Measurements from ENCODE around the gene IER2. TPM values are rescaled to one million over a fixed set of nuclear protein-coding genes. Genes with fewer than 3 reads are reported as not detected.
A peak's percentile ranks its signal among the peaks of the same experiment; 100 is the strongest.
"Not testable (repeated sequence)": the region's sequence is repeated elsewhere in the genome, so short reads cannot be mapped to it uniquely, and the experiment has no call there.

IER2 gene
- total RNA-seq, 2 experiments from 2014 or later = 64.3 to 79.5 TPM

DNA sequence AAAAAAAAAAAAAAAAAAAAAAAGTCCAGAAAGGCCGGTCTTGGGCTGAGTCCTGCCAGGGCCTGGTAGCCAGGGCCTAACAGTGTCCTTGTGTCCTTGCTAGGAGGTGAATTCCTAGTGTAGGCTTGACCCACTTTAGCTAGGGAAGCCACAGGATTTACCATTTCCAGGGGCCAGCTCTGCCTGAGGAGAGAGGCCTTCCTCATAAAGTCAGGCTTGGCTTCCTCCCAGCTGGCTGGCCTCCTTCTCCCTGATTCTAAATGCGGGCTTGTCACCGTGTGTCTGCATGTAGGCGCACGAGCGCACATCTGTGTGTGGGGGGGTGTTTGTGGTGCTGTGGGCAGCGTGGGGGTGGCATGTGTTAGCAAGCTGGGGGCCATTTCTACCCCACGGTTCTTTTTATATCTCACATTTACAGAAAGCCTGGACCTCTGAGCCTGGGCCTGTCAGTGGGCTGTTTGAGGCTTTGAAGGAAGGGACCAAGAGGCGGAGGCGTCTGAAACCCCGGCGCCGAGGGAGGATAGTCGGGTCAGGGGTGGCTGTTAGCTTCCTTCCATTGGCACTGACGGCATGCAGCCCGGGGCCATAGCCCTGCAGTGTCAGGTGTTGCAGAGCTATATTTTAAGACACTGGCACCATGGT, 31.7 kb downstream of the IER2 start:
- BruUV-seq (replicated peaks) = no TSS peak

DNA sequence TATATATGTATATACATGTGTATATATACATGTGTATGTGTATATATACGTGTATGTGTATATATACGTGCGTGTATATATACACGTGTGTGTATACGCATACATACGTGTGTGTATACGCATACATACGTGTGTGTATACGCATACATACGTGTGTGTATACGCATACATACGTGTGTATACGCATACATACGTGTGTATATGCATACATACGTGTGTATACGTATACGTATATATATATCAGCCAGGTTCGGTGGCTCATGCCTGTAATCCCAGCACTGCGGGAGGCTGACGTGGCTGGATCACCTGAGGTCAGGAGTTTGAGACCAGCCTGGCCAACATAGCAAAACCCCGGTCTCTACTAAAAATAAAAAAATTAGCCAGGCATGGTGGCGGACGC, 34.7 kb downstream of the IER2 start:
- H3K79me2 ChIP-seq (ENCODE audit: insufficient read depth, low read depth, low read length); BruUV-seq (replicated peaks); CTCF ChIA-PET (ENCODE audit: unreplicated experiment); H3K9me3 ChIP-seq (ENCODE audit: low read length); H3K27ac ChIP-seq (ENCODE audit: low read depth, low read length, poor library complexity, severe bottlenecking); intact Hi-C loops (cut with micrococcal nuclease; ENCODE audit: unreplicated experiment); H4K20me1 ChIP-seq (ENCODE audit: insufficient read depth, low read length); H3K36me3 ChIP-seq (ENCODE audit: insufficient read depth, low read length); H3K4me2 ChIP-seq (ENCODE audit: low read length); H2AFZ ChIP-seq (ENCODE audit: low read length); H3K4me3 ChIP-seq (ENCODE audit: low read depth, low read length, poor library complexity, severe bottlenecking); DNase-seq (ENCODE audit: low spot score); POLR2A ChIA-PET; H3K9me2 ChIP-seq (ENCODE audit: insufficient read depth, low read length): not testable (repeated sequence)
- H3K4me1 ChIP-seq (ENCODE audit: insufficient read depth, low read length, poor library complexity, severe bottlenecking) = peaks cover 36% of the 10 kb centered on the region

More for the DNA sequence above, 31.7 kb downstream of the IER2 start:
- POLR2A ChIA-PET = interaction anchor here (0.6 to 2.2 kb wide), 7 partner anchors 11 to 571 kb away, joined by 3 to 18 read pairs (median 4); partner anchors contain the start of gene ZNF791
- no peaks in the 10 kb centered on the region for H4K20me1 ChIP-seq (ENCODE audit: insufficient read depth, low read length)
- H3K4me1 ChIP-seq (ENCODE audit: insufficient read depth, low read length, poor library complexity, severe bottlenecking) = peaks cover 35% of the 10 kb centered on the region
- peak overlapping the region; percentile 86 for H2AFZ ChIP-seq (ENCODE audit: low read length)
- intact Hi-C loops (cut with micrococcal nuclease; ENCODE audit: unreplicated experiment) = no loop called here
- H3K4me2 ChIP-seq (ENCODE audit: low read length) = peak overlapping the region; percentile 48
- CTCF ChIA-PET (ENCODE audit: unreplicated experiment) = interaction anchor here (0.6 to 1.1 kb wide), 3 partner anchors 29 to 822 kb away, joined by 3 to 4 read pairs (median 3); no protein-coding TSS in a partner anchor
- no peaks in the 10 kb centered on the region for H3K79me2 ChIP-seq (ENCODE audit: insufficient read depth, low read depth, low read length)
- DNase-seq (ENCODE audit: low spot score) = peak; percentile 55
- TF ChIP-seq EZH2phosphoT487 (IDR thresholded peaks at IDR 0.05; ENCODE audit: borderline replicate concordance, low read depth, low read length) (no peak), CTCF (conservative IDR thresholded peaks at IDR 0.05; ENCODE audit: low read length) (no peak)
- H3K27ac ChIP-seq (ENCODE audit: low read depth, low read length, poor library complexity, severe bottlenecking) = peak overlapping the region; percentile 21
- H3K9me2 ChIP-seq (ENCODE audit: insufficient read depth, low read length) = no peaks in the 10 kb centered on the region
- no peaks in the 10 kb centered on the region for H3K9me3 ChIP-seq (ENCODE audit: low read length)
- H3K4me3 ChIP-seq (ENCODE audit: low read depth, low read length, poor library complexity, severe bottlenecking) = no peak overlapping the region
- H3K36me3 ChIP-seq (ENCODE audit: insufficient read depth, low read length) = no peaks in the 10 kb centered on the region

DNA sequence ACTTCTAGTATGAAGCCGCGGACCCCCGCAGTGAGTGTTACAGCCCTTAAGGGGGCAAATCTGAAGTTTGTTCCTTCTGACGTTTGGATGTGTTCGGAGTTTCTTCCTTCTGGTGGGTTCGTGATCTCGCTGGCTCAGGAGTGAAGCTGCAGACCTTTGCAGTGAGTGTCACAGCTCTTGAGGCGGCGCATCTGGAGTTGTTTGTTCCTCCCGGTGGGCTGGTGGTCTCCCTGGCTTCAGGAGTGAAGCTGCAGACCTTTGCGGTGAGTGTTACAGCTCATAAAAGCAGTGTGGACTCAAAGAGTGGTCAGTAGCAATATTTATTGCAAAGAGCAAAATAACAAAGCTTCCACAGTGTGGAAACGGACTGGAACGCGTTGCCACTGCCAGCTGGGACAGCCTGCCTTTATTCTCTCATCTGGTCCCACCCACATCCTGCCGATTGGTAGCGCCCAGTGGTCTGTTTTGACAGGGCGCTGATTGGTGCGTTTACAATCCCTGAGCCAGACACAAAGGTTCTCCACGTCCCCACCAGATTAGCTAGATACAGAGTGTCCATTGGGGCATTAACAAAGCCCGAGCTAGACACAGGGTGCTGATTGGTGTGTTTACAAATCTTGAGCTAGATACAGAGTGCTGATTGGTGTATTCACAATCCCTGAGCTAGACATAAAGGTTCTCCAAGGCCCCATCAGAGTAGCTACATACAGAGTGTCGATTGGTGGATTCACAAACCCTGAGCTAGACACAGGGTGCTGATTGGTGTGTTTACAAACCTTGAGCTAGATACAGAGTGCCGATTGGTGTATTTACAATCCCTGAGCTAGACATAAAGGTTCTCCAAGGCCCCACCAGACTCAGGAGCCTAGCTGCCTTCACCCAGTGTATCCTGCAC, 35.8 kb downstream of the IER2 start:
- BruUV-seq (replicated peaks); H3K79me2 ChIP-seq (ENCODE audit: insufficient read depth, low read depth, low read length); H3K9me3 ChIP-seq (ENCODE audit: low read length); DNase-seq (ENCODE audit: low spot score); intact Hi-C loops (cut with micrococcal nuclease; ENCODE audit: unreplicated experiment); H3K27ac ChIP-seq (ENCODE audit: low read depth, low read length, poor library complexity, severe bottlenecking); H3K9me2 ChIP-seq (ENCODE audit: insufficient read depth, low read length); H2AFZ ChIP-seq (ENCODE audit: low read length); H3K36me3 ChIP-seq (ENCODE audit: insufficient read depth, low read length); H4K20me1 ChIP-seq (ENCODE audit: insufficient read depth, low read length); H3K4me2 ChIP-seq (ENCODE audit: low read length); H3K4me3 ChIP-seq (ENCODE audit: low read depth, low read length, poor library complexity, severe bottlenecking): not testable (repeated sequence)
- H3K4me1 ChIP-seq (ENCODE audit: insufficient read depth, low read length, poor library complexity, severe bottlenecking) = peaks cover 25% of the 10 kb centered on the region
- POLR2A ChIA-PET = interaction anchor here (0.6 to 1.3 kb wide), 2 partner anchors 20 to 34 kb away, joined by 3 read pairs; no protein-coding TSS in a partner anchor
- CTCF ChIA-PET (ENCODE audit: unreplicated experiment) = interaction anchor here (0.6 kb wide), 2 partner anchors 96 to 220 kb away, joined by 3 read pairs; no protein-coding TSS in a partner anchor

DNA sequence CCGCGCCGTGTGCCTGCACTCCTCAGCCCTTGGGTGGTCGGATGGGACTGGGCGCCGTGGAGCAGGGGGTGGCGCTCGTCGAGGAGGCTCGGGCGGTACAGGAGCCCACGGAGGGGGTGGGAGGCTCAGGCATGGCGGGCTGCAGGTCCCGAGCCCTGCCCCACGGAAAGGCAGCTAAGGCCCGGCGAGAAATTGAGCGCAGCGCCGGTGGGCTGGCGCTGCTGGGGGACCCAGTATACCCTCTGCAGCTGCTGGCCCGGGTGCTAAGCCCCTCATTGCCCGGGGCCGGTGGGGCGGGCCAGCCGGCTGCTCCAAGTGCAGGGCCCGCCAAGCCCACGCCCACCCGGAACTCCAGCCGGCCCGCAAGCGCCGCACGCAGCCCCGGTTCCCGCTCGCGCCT, 36.5 kb downstream of the IER2 start:
- POLR2A ChIA-PET = interaction anchor here (0.6 to 1.3 kb wide), 2 partner anchors 20 to 34 kb away, joined by 3 read pairs; no protein-coding TSS in a partner anchor
- intact Hi-C loops (cut with micrococcal nuclease; ENCODE audit: unreplicated experiment) = not testable (repeated sequence)

More for the DNA sequence above, 36.5 kb downstream of the IER2 start:
- not testable (repeated sequence) for H3K9me3 ChIP-seq (ENCODE audit: low read length); H3K9me2 ChIP-seq (ENCODE audit: insufficient read depth, low read length); H3K36me3 ChIP-seq (ENCODE audit: insufficient read depth, low read length); H3K79me2 ChIP-seq (ENCODE audit: insufficient read depth, low read depth, low read length); H2AFZ ChIP-seq (ENCODE audit: low read length); BruUV-seq (replicated peaks); H3K4me3 ChIP-seq (ENCODE audit: low read depth, low read length, poor library complexity, severe bottlenecking); DNase-seq (ENCODE audit: low spot score); H3K4me2 ChIP-seq (ENCODE audit: low read length); H3K27ac ChIP-seq (ENCODE audit: low read depth, low read length, poor library complexity, severe bottlenecking); H4K20me1 ChIP-seq (ENCODE audit: insufficient read depth, low read length)
- H3K4me1 ChIP-seq (ENCODE audit: insufficient read depth, low read length, poor library complexity, severe bottlenecking) = peaks cover 18% of the 10 kb centered on the region
- CTCF ChIA-PET (ENCODE audit: unreplicated experiment) = interaction anchor here (0.6 kb wide), 2 partner anchors 97 to 221 kb away, joined by 3 read pairs; no protein-coding TSS in a partner anchor
